HepG2 (cell line): ENCODE data around the gene MXRA7. TPM values are rescaled to one million over a fixed set of nuclear protein-coding genes. Genes with fewer than 3 reads are reported as not detected.
A peak's percentile ranks its signal among the peaks of the same experiment; 100 is the strongest.

Experiments
- FOXA3 ChIP-seq: IDR thresholded peaks from 2 replicates; pipeline ENCODE4 v1.6.1; 2016; ENCODE audit warnings: missing genetic modification reagents, missing compliant biosample characterization
- LCORL ChIP-seq, 2 experiments: fragments of 450-650 bp in 1 of 2; sonication (generic) in 1 of 2; formaldehyde crosslinking in 1 of 2; IDR thresholded peaks; 2 replicates each; pipeline versions ENCODE4 v1.5.0 to v1.6.1; 2017 to 2020; ENCODE audit warnings: antibody characterized with exemption in 1 of 2, missing genetic modification reagents in 1 of 2
- MBD4 ChIP-seq: IDR thresholded peaks from 2 replicates; pipeline ENCODE4 v1.6.1; 2012; ENCODE audit warnings: low read length, inconsistent platforms, borderline replicate concordance
- NR2C2 ChIP-seq: sonication (generic); formaldehyde crosslinking; IDR thresholded peaks from 2 replicates; pipeline ENCODE4 v1.4.0; 2020; ENCODE audit warnings: missing genetic modification reagents, mild to moderate bottlenecking, moderate library complexity, borderline replicate concordance
- SALL2 ChIP-seq: sonication (generic); formaldehyde crosslinking; IDR thresholded peaks from 2 replicates; pipeline ENCODE4 v1.8.1; 2023; ENCODE audit warnings: mild to moderate bottlenecking, missing genetic modification reagents, inconsistent platforms
- ZNF3 ChIP-seq: IDR thresholded peaks from 2 replicates; pipeline ENCODE4 v1.7.0; 2017; ENCODE audit warnings: inconsistent platforms
- ZNF644 ChIP-seq: IDR thresholded peaks from 2 replicates; pipeline ENCODE4 v1.6.1; 2016; ENCODE audit warnings: low read depth
- polyA plus RNA-seq, 8 experiments: library from polyadenylated mRNA; depleted of rRNA in 3 of 8; stranded (reverse) in 7 of 8; unstranded in 1 of 8; fragments of >200 nt; fragmentation: Illumina TruSeq in 4 of 8; extraction: Trizol in 4 of 8; gene quantifications; 2 replicates each; pipeline versions ENCODE4 v1.2.1 to v1.2.3, GENCODE V29; 2011 to 2016; ENCODE audit warnings: low read depth in 4 of 8, missing spikeins in 1 of 8, mixed read lengths in 1 of 8; ENCODE audit not compliant: insufficient read depth in 1 of 8
- total RNA-seq, 5 experiments: library from RNA; depleted of rRNA; stranded (reverse); fragments of >200 nt; fragmentation: Illumina TruSeq; extraction: Trizol; gene quantifications; 2 replicates each; pipeline ENCODE4 v1.2.3, GENCODE V29; 2016; ENCODE audit warnings: low read depth in 1 of 5
- TF ChIP-seq, protein P1 (sequence below), 2 experiments: fragments of 450-650 bp in 1 of 2; sonication (generic) in 1 of 2; formaldehyde crosslinking in 1 of 2; IDR thresholded peaks; 2 replicates each; pipeline versions ENCODE4 v1.6.1 to v1.8.0; 2016 to 2022; ENCODE audit warnings: antibody characterized with exemption in 1 of 2, mild to moderate bottlenecking in 1 of 2, missing genetic modification reagents in 1 of 2
- TF ChIP-seq, protein P2 (sequence below): sonication (generic); formaldehyde crosslinking; IDR thresholded peaks from 2 replicates; pipeline ENCODE4 v1.4.0; 2020; ENCODE audit warnings: missing genetic modification reagents
- TF ChIP-seq, protein P3 (sequence below): sonication (generic); formaldehyde crosslinking; IDR thresholded peaks from 2 replicates; pipeline ENCODE4 v1.4.0; 2020; ENCODE audit warnings: low read depth, mild to moderate bottlenecking, missing genetic modification reagents
- TF ChIP-seq, protein P4 (sequence below): sonication (generic); formaldehyde crosslinking; IDR thresholded peaks from 2 replicates; pipeline ENCODE4 v1.5.0; 2020; ENCODE audit warnings: missing genetic modification reagents

Gene MXRA7
- total and polyA plus RNA-seq, 2 of the 13 experiments (the other 11 are each of a cell fraction or from before 2014, with no cell fraction given) = 44.8 to 112 TPM

DNA sequence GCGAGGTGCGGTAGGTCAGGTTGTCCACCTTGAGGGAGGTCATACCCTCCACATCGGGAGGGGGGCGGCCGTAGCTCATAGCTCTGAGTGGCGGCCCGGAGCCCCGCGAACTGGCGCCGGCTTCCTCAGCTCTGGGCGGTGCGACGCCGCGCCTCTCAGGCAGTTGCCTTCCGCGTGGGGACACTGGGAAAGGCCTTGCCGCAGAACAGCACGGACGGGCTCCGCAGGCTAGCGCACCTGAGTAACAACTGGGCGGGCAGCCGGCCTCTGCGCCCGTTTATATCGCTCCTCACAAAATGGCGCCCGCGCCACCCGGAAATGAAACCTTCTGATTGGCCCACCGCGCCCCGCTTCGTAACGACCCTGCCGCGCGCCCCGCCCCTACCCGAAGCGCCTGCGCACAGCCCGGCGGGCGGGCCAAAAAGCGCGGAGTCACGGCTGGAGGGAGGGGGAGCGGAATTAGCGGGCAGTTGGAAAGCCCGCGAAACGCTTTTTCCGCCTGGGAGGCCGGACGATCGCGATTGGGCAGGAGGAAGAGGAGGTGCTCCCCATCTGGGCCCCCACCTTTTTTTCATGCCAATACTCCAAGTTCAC, 26.4 kb upstream of the MXRA7 start, which contains the start of gene SRSF2 (continued):
- TF ChIP-seq, protein P1, sequence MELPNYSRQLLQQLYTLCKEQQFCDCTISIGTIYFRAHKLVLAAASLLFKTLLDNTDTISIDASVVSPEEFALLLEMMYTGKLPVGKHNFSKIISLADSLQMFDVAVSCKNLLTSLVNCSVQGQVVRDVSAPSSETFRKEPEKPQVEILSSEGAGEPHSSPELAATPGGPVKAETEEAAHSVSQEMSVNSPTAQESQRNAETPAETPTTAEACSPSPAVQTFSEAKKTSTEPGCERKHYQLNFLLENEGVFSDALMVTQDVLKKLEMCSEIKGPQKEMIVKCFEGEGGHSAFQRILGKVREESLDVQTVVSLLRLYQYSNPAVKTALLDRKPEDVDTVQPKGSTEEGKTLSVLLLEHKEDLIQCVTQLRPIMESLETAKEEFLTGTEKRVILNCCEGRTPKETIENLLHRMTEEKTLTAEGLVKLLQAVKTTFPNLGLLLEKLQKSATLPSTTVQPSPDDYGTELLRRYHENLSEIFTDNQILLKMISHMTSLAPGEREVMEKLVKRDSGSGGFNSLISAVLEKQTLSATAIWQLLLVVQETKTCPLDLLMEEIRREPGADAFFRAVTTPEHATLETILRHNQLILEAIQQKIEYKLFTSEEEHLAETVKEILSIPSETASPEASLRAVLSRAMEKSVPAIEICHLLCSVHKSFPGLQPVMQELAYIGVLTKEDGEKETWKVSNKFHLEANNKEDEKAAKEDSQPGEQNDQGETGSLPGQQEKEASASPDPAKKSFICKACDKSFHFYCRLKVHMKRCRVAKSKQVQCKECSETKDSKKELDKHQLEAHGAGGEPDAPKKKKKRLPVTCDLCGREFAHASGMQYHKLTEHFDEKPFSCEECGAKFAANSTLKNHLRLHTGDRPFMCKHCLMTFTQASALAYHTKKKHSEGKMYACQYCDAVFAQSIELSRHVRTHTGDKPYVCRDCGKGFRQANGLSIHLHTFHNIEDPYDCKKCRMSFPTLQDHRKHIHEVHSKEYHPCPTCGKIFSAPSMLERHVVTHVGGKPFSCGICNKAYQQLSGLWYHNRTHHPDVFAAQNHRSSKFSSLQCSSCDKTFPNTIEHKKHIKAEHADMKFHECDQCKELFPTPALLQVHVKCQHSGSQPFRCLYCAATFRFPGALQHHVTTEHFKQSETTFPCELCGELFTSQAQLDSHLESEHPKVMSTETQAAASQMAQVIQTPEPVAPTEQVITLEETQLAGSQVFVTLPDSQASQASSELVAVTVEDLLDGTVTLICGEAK (IDR thresholded peaks at IDR 0.05) = no peak
- TF ChIP-seq, protein P1 (CRISPR knock-in tag; IDR thresholded peaks at IDR 0.05) = peak; percentile 91
- TF ChIP-seq MBD4 = no peak
- peak; percentile 65 for TF ChIP-seq SALL2 (CRISPR knock-in tag)
- TF ChIP-seq ZNF644 (CRISPR knock-in tag) = no peak
- peak; percentile 98 for TF ChIP-seq NR2C2
- no peak; the same call in 1 of the 2 replicates for TF ChIP-seq ZNF3 (CRISPR knock-in tag)
- TF ChIP-seq, protein P2, sequence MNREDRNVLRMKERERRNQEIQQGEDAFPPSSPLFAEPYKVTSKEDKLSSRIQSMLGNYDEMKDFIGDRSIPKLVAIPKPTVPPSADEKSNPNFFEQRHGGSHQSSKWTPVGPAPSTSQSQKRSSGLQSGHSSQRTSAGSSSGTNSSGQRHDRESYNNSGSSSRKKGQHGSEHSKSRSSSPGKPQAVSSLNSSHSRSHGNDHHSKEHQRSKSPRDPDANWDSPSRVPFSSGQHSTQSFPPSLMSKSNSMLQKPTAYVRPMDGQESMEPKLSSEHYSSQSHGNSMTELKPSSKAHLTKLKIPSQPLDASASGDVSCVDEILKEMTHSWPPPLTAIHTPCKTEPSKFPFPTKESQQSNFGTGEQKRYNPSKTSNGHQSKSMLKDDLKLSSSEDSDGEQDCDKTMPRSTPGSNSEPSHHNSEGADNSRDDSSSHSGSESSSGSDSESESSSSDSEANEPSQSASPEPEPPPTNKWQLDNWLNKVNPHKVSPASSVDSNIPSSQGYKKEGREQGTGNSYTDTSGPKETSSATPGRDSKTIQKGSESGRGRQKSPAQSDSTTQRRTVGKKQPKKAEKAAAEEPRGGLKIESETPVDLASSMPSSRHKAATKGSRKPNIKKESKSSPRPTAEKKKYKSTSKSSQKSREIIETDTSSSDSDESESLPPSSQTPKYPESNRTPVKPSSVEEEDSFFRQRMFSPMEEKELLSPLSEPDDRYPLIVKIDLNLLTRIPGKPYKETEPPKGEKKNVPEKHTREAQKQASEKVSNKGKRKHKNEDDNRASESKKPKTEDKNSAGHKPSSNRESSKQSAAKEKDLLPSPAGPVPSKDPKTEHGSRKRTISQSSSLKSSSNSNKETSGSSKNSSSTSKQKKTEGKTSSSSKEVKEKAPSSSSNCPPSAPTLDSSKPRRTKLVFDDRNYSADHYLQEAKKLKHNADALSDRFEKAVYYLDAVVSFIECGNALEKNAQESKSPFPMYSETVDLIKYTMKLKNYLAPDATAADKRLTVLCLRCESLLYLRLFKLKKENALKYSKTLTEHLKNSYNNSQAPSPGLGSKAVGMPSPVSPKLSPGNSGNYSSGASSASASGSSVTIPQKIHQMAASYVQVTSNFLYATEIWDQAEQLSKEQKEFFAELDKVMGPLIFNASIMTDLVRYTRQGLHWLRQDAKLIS (CRISPR knock-in tag) = peak; percentile 99
- TF ChIP-seq LCORL (IDR thresholded peaks at IDR 0.05) = no peak
- TF ChIP-seq LCORL (CRISPR knock-in tag; IDR thresholded peaks at IDR 0.05) = peak; percentile 68
- peak; percentile 66 for TF ChIP-seq FOXA3 (CRISPR knock-in tag)
- TF ChIP-seq, protein P3, sequence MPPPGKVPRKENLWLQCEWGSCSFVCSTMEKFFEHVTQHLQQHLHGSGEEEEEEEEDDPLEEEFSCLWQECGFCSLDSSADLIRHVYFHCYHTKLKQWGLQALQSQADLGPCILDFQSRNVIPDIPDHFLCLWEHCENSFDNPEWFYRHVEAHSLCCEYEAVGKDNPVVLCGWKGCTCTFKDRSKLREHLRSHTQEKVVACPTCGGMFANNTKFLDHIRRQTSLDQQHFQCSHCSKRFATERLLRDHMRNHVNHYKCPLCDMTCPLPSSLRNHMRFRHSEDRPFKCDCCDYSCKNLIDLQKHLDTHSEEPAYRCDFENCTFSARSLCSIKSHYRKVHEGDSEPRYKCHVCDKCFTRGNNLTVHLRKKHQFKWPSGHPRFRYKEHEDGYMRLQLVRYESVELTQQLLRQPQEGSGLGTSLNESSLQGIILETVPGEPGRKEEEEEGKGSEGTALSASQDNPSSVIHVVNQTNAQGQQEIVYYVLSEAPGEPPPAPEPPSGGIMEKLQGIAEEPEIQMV = peak; percentile 73; the same call in 1 of the 2 replicates
- TF ChIP-seq, protein P4, sequence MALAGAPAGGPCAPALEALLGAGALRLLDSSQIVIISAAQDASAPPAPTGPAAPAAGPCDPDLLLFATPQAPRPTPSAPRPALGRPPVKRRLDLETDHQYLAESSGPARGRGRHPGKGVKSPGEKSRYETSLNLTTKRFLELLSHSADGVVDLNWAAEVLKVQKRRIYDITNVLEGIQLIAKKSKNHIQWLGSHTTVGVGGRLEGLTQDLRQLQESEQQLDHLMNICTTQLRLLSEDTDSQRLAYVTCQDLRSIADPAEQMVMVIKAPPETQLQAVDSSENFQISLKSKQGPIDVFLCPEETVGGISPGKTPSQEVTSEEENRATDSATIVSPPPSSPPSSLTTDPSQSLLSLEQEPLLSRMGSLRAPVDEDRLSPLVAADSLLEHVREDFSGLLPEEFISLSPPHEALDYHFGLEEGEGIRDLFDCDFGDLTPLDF (CRISPR knock-in tag) = peak; percentile 100
